BJ (cell line): ENCODE results near the gene HIPK2. TPM values are rescaled to one million over a fixed set of nuclear protein-coding genes. Genes with fewer than 3 reads are reported as not detected.

Source experiments
- CTCF ChIA-PET: fragments of 350-600 bp; formaldehyde crosslinking; extraction: SDS; loops from one replicate; lab custom pipeline; 2021; ENCODE audit warnings: antibody characterized with exemption, inconsistent platforms; lab: Yijun Ruan, JAX
- POLR2A ChIA-PET: fragments of 300-600 bp; sonication (Branson Sonifier 250); formaldehyde crosslinking; extraction: SDS; loops from one replicate; lab custom pipeline; 2021; ENCODE audit warnings: antibody characterized with exemption; lab: Charles Lee
- DNase-seq: peaks from one replicate; pipeline ENCODE4 v3.0.0-alpha.2; 2011; ENCODE audit warnings: low read depth
- H3K27me3 ChIP-seq: 2 replicates; pipeline ENCODE4 v1.6.0; 2011; ENCODE audit warnings: low read length; ENCODE audit not compliant: control insufficient read depth, insufficient read depth
- H3K36me3 ChIP-seq: 2 replicates; pipeline ENCODE4 v1.5.1; 2011; ENCODE audit warnings: low read length; ENCODE audit not compliant: control insufficient read depth, insufficient read depth
- H3K4me3 ChIP-seq: 2 replicates; pipeline ENCODE4 v1.5.1; 2011; ENCODE audit warnings: low read depth, mild to moderate bottlenecking, control low read depth, low read length
- polyA plus RNA-seq: library from polyadenylated mRNA; depleted of rRNA; stranded (reverse); fragments of >200 nt; gene quantifications from 2 replicates; pipeline ENCODE4 v1.2.3, GENCODE V29; 2011
- TF ChIP-seq, protein P1 (sequence below): IDR thresholded peaks from 2 replicates; pipeline ENCODE4 v1.5.1; 2011; ENCODE audit warnings: low read depth, mild to moderate bottlenecking, control low read depth, inconsistent platforms, low read length, moderate library complexity; ENCODE audit not compliant: insufficient read depth

Gene HIPK2
- polyA plus RNA-seq, 1 experiment: 3.6 TPM

DNA sequence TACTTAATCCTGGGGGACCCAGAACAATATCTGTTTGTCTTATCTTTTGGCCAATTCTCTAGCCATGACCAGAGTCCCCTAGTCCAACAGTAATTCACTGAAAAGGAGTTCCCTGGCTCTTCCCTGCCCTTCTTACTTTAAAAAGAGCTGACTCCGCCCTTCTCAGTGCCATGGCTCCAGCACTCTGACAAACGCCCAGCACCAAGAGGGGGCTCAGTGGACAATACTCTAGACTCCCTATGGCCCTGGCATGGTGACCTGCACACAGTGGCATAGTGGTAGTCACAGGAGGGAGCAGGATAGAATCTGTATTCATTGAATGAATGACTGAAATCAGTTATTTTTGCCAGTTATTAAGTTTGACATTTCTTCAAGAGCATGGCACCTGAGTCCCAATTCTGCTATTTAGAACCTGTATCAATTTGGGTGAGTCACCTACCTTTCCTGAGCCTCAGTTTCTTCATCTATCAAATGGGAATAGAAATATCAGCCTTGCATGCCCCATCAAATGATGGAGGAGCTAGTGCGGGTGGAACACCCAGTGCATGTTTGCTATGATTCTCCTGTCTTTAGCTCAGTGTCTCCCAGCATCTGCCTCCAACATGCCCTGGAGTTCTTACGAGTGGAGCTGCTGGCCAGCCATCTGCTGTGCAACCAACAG lies 184.9 kb downstream of the HIPK2 start:
- POLR2A ChIA-PET: no interaction called here
- Histone ChIP-seq H3K27me3 (no peaks in the 10 kb centered on the region), H3K4me3 (no peak overlapping the region), H3K36me3 (peaks cover 7% of the 10 kb centered on the region)
- TF ChIP-seq, protein P1, sequence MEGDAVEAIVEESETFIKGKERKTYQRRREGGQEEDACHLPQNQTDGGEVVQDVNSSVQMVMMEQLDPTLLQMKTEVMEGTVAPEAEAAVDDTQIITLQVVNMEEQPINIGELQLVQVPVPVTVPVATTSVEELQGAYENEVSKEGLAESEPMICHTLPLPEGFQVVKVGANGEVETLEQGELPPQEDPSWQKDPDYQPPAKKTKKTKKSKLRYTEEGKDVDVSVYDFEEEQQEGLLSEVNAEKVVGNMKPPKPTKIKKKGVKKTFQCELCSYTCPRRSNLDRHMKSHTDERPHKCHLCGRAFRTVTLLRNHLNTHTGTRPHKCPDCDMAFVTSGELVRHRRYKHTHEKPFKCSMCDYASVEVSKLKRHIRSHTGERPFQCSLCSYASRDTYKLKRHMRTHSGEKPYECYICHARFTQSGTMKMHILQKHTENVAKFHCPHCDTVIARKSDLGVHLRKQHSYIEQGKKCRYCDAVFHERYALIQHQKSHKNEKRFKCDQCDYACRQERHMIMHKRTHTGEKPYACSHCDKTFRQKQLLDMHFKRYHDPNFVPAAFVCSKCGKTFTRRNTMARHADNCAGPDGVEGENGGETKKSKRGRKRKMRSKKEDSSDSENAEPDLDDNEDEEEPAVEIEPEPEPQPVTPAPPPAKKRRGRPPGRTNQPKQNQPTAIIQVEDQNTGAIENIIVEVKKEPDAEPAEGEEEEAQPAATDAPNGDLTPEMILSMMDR: no peak
- DNase-seq: no peak
- CTCF ChIA-PET: interaction anchor here (1.2 to 2.7 kb wide), 3 partner anchors 10 to 410 kb away, joined by 3 to 10 read pairs (median 7); no protein-coding TSS in a partner anchor

DNA sequence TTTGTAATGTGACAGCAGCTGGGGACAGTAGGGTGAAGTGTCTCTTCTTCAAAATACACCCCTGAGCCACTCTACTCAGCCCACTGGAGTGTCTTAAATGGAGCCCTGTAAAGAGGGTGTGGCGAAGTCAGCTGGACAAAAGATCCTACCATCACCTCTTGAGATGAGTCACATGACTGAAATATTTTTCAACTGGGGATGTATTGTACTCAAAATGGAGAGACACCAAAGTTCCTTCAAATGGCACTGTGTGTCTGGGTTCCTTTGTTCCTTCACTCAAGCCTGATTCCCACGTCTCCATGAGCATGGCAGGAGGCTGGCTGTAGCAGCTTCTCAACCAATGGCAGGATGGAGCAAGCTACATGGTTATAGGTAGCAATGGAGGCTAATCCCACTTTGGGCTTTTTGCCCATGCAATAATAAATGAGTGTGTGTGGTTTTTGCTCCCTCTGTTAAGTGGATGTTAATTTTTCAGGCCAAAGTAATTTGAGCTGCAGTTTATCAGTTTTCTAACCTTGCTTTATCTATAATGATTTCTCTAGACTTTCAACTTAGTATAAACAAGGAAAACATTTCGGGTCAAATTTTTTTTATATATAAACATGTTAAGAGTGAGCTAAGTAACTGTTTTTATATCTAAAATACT lies 186.1 kb downstream of the HIPK2 start:
- H3K36me3 ChIP-seq: peaks cover 2% of the 10 kb centered on the region
- TF ChIP-seq, protein P1: no peak
- DNase-seq: no peak

DNA sequence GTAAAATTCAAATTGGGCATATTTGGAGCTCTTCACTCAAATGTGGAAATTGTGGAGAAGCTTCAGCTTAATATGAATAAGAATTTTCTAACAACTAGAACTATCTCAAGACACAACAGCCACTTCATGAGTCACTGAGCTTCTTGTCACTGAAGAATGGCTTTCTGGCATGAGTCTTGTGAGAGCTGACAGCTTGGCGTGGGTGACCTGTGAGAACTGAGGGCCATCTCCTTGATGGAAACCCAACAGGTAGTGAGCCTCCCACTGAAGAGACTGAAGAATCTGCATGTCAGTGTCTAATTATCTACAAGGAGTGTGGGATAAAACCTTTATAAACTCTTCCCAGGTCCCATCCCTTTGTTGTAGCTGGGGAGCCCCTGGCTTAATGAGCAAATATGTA lies 188.3 kb downstream of the HIPK2 start:
- Histone ChIP-seq H3K36me3 (no peaks in the 10 kb centered on the region; the same call in 1 of the 2 replicates), H3K4me3 (no peak overlapping the region), H3K27me3 (no peaks in the 10 kb centered on the region)
- POLR2A ChIA-PET: no interaction called here
- no peak for DNase-seq
- CTCF ChIA-PET: interaction anchor here (0.9 to 3.4 kb wide), 4 partner anchors 13 to 413 kb away, joined by 3 to 27 read pairs (median 4); no protein-coding TSS in a partner anchor
- TF ChIP-seq, protein P1: no peak

More for the DNA sequence above, 186.1 kb downstream of the HIPK2 start:
- Histone ChIP-seq H3K27me3 (no peaks in the 10 kb centered on the region), H3K4me3 (no peak overlapping the region)
- ChIA-PET CTCF (interaction anchor here (0.7 to 1.3 kb wide), 2 partner anchors 18 to 27 kb away, joined by 3 read pairs; no protein-coding TSS in a partner anchor), POLR2A (no interaction called here)

DNA sequence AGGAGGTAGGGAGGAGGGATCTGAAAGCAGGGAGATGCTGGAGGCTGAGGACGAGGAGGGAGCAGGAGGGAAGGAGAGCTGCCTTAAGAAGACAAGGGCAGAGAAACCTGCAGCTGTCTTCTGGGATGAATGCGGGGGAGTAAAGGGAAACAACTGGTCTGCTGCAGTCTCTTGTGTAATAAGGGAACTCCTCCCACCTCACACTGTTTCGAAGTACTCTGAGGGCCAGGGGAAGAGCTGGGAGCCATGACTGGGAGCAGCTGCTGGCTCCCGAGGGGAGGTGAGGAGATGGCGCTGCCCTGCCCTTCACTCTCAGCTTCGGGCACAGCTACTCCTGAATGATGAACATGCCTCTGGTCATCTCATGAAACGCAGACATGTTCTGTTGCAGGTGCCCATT lies 189.2 kb downstream of the HIPK2 start:
- CTCF ChIA-PET: interaction anchor here (1.8 to 3.4 kb wide), 2 partner anchors 13 to 414 kb away, joined by 5 to 27 read pairs; no protein-coding TSS in a partner anchor
- POLR2A ChIA-PET: no interaction called here
- TF ChIP-seq, protein P1: no peak
- H3K4me3 ChIP-seq: no peak overlapping the region
- no peaks in the 10 kb centered on the region for H3K27me3 ChIP-seq
- no peaks in the 10 kb centered on the region; the same call in 1 of the 2 replicates for H3K36me3 ChIP-seq
- no peak for DNase-seq

DNA sequence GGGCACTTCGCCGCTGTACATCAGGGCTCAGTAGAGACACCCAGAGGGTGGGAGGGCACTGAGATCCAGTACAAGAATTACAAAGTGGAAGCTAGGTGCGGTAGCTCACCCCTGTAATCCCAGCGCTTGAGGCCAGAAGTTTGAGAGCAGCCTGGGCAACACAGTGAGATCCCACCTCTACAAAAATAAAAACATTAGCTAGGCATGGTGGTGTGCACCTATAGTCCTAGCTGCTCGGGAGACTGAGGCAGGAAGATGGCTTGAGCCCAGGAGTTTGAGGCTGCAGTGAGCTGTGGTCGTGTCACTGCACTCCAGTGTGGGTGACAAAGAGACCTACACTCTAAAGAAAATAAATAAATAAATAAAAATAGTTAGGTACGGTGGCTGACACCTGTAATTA lies 190.3 kb downstream of the HIPK2 start:
- ChIA-PET POLR2A (no interaction called here), CTCF (interaction anchor here (3.4 kb wide), 1 partner anchor 15 kb away, joined by 27 read pairs; no protein-coding TSS in a partner anchor)
- Histone ChIP-seq H3K36me3 (peaks cover 3% of the 10 kb centered on the region), H3K27me3 (no peaks in the 10 kb centered on the region), H3K4me3 (no peak overlapping the region)
- DNase-seq: no peak
- TF ChIP-seq, protein P1: no peak
